SU-DHL-6 (cell line): ENCODE results near the gene THSD7A.

Experiments
- H2AFZ ChIP-seq: fragments of 200-600 bp; sonication (generic); 2 replicates; pipeline ENCODE4 v1.6.1; 2014; ENCODE audit warnings: low read depth, mild to moderate bottlenecking, moderate library complexity, mixed read lengths, antibody characterized with exemption, low read length; ENCODE audit not compliant: severe bottlenecking
- H3F3A ChIP-seq: fragments of 200-600 bp; shearing (Covaris generic); 2 replicates; pipeline ENCODE4 v1.6.0; 2016; ENCODE audit warnings: antibody characterized with exemption, mild to moderate bottlenecking; ENCODE audit not compliant: insufficient read depth
- H3K27ac ChIP-seq: fragments of 200-600 bp; sonication (generic); 2 replicates; pipeline ENCODE4 v1.5.1; 2016; ENCODE audit warnings: low read depth, mild to moderate bottlenecking, low read length, moderate library complexity, mixed read lengths
- H3K27me3 ChIP-seq: fragments of 200-600 bp; sonication (generic), shearing (Covaris generic); 2 replicates; pipeline ENCODE4 v1.6.0; 2014; ENCODE audit warnings: mild to moderate bottlenecking, low read length
- H3K36me3 ChIP-seq: fragments of 200-600 bp; sonication (generic); 2 replicates; pipeline ENCODE4 v1.6.1; 2014; ENCODE audit warnings: mild to moderate bottlenecking, low read length, mixed read lengths
- H3K4me2 ChIP-seq: fragments of 300-600, 200-600 bp; shearing (Covaris generic), sonication (generic); 2 replicates; pipeline ENCODE4 v1.6.0; 2014; ENCODE audit warnings: low read length, low read depth, mild to moderate bottlenecking; ENCODE audit not compliant: poor library complexity, severe bottlenecking
- H3K4me3 ChIP-seq: fragments of 200-600 bp; sonication (generic); 2 replicates; pipeline ENCODE4 v1.5.1; 2014; ENCODE audit warnings: antibody characterized with exemption, low read length, mild to moderate bottlenecking, mixed read lengths; ENCODE audit not compliant: insufficient read depth, poor library complexity, severe bottlenecking
- H3K79me2 ChIP-seq: fragments of 200-600 bp; sonication (generic); 2 replicates; pipeline ENCODE4 v1.6.1; 2014; ENCODE audit warnings: mild to moderate bottlenecking, low read length, moderate library complexity; ENCODE audit not compliant: insufficient read depth
- H3K9ac ChIP-seq: fragments of 200-600 bp; sonication (generic); 2 replicates; pipeline ENCODE4 v1.7.0; 2014; ENCODE audit warnings: mild to moderate bottlenecking, low read length
- H3K9me2 ChIP-seq: fragments of 200-600 bp; sonication (generic); replicated peaks from 2 replicates; pipeline ENCODE4 v1.6.1; 2014; ENCODE audit warnings: low read length; ENCODE audit not compliant: insufficient read depth
- H3K9me3 ChIP-seq: fragments of 200-600 bp; sonication (generic); 2 replicates; pipeline ENCODE4 v1.6.1; 2014; ENCODE audit warnings: low read length, mixed read lengths; ENCODE audit not compliant: insufficient read depth
- H4K20me1 ChIP-seq: fragments of 200-600 bp; sonication (generic); 2 replicates; pipeline ENCODE4 v1.6.1; 2014; ENCODE audit warnings: low read depth, mild to moderate bottlenecking, antibody characterized with exemption, low read length, moderate library complexity, mixed read lengths
- CTCF ChIP-seq: fragments of 200-600 bp; sonication (generic); IDR thresholded peaks from one replicate; pipeline ENCODE4 v1.5.1; 2017; ENCODE audit warnings: antibody characterized with exemption, mild to moderate bottlenecking, low read length, moderate library complexity; ENCODE audit not compliant: insufficient read depth, poor library complexity, severe bottlenecking
- EZH2phosphoT487 ChIP-seq: fragments of 200-600 bp; sonication (generic), shearing (Covaris generic); conservative IDR thresholded peaks from 2 replicates; pipeline ENCODE4 v1.6.1; 2018; ENCODE audit warnings: mild to moderate bottlenecking, antibody characterized with exemption, low read length, moderate library complexity, mixed read lengths

THSD7A gene

GRCh38 chr7:11424006-11424405 is 408.0 kb downstream of the THSD7A start:
- Histone ChIP-seq H3K79me2 (no peaks in the 10 kb centered on the region), H3K9ac (no peak overlapping the region), H3K9me2 (no peaks in the 10 kb centered on the region), H3K27ac (no peak overlapping the region), H3K4me3 (no peak overlapping the region), H4K20me1 (no peaks in the 10 kb centered on the region), H3K9me3 (peaks cover 9% of the 10 kb centered on the region; the same call in 1 of the 2 replicates), H3K4me2 (no peak overlapping the region), H3F3A (no peaks in the 10 kb centered on the region), H3K36me3 (no peaks in the 10 kb centered on the region), H2AFZ (no peak overlapping the region), H3K27me3 (no peaks in the 10 kb centered on the region)
- TF ChIP-seq EZH2phosphoT487 (no peak), CTCF (no peak)

- H3K4me3 ChIP-seq, result no peak overlapping the region
- H3K9me3 ChIP-seq, result peaks cover 9% of the 10 kb centered on the region; the same call in 1 of the 2 replicates
- no peaks in the 10 kb centered on the region for H3K27me3 ChIP-seq
- no peak overlapping the region for H3K27ac ChIP-seq
- H4K20me1 ChIP-seq, result no peaks in the 10 kb centered on the region
- H3K4me2 ChIP-seq, result no peak overlapping the region
- TF ChIP-seq EZH2phosphoT487 (no peak), CTCF (no peak)
- no peak overlapping the region for H3K9ac ChIP-seq
- no peaks in the 10 kb centered on the region for H3K9me2 ChIP-seq
- no peaks in the 10 kb centered on the region for H3F3A ChIP-seq
- no peaks in the 10 kb centered on the region for H3K79me2 ChIP-seq
- H3K36me3 ChIP-seq, result no peaks in the 10 kb centered on the region
- no peak overlapping the region for H2AFZ ChIP-seq
Observed at GRCh38 chr7:11420049-11420448, 411.9 kb downstream of the THSD7A start.

GRCh38 chr7:11416641-11417458 is 415.1 kb downstream of the THSD7A start:
- H3K36me3 ChIP-seq, result no peaks in the 10 kb centered on the region
- no peak overlapping the region for H3K4me3 ChIP-seq
- H3K27me3 ChIP-seq, result no peaks in the 10 kb centered on the region
- H3K9me3 ChIP-seq, result peaks cover 9% of the 10 kb centered on the region; the same call in 1 of the 2 replicates
- no peaks in the 10 kb centered on the region for H3F3A ChIP-seq
- H3K4me2 ChIP-seq, result no peak overlapping the region
- TF ChIP-seq CTCF (no peak), EZH2phosphoT487 (no peak)
- H4K20me1 ChIP-seq, result no peaks in the 10 kb centered on the region
- H3K9ac ChIP-seq, result no peak overlapping the region
- H3K79me2 ChIP-seq, result no peaks in the 10 kb centered on the region
- H2AFZ ChIP-seq, result no peak overlapping the region
- H3K9me2 ChIP-seq, result no peaks in the 10 kb centered on the region
- H3K27ac ChIP-seq, result no peak overlapping the region
